Keratinocyte (primary cell): ENCODE measurements around the gene BMPER. TPM values are rescaled to one million over a fixed set of nuclear protein-coding genes. Genes with fewer than 3 reads are reported as not detected.

ENCODE experiments used
- DNase-seq: peaks from one replicate; pipeline ENCODE4 v3.0.0-alpha.2; 2011; ENCODE audit warnings: low read depth, missing footprints, low spot score
- FAIRE-seq: peaks from 2 replicates; lab custom pipeline; 2011; peaks lifted over from hg19 to GRCh38; lab: Jason Lieb, UNC
- H2AFZ ChIP-seq: 2 replicates; pipeline ENCODE4 v1.6.0; 2012; ENCODE audit warnings: low read length, control low read depth, inconsistent platforms; ENCODE audit not compliant: control insufficient read depth
- H3K27ac ChIP-seq: 2 replicates; pipeline ENCODE4 v1.5.1; 2011; ENCODE audit warnings: low read length; ENCODE audit not compliant: control insufficient read depth, insufficient read depth
- H3K27me3 ChIP-seq: 3 replicates; pipeline ENCODE4 v1.6.0; 2011; ENCODE audit warnings: low read length; ENCODE audit not compliant: control insufficient read depth, insufficient read depth; ENCODE audit errors: extremely low read depth
- H3K36me3 ChIP-seq, 2 experiments: 2 replicates in 1 of 2; 3 replicates in 1 of 2; pipeline ENCODE4 v1.5.1; 2011; ENCODE audit warnings: low read length in 2 of 2, mild to moderate bottlenecking in 1 of 2; ENCODE audit not compliant: control insufficient read depth in 2 of 2, insufficient read depth in 2 of 2; ENCODE audit errors: extremely low read depth in 1 of 2
- H3K4me1 ChIP-seq: 3 replicates; pipeline ENCODE4 v1.5.1; 2011; ENCODE audit warnings: low read length; ENCODE audit not compliant: control insufficient read depth, insufficient read depth; ENCODE audit errors: extremely low read depth
- H3K4me2 ChIP-seq: 3 replicates; pipeline ENCODE4 v1.6.0; 2011; ENCODE audit warnings: low read depth, low read length; ENCODE audit not compliant: control insufficient read depth, insufficient read depth; ENCODE audit errors: extremely low read depth
- H3K4me3 ChIP-seq, 3 experiments: fragments of 200-600 bp in 1 of 3; sonication (generic) in 1 of 3; 2 replicates in 2 of 3; 3 replicates in 1 of 3; pipeline ENCODE4 v1.5.1; 2011 to 2016; ENCODE audit warnings: low read length in 3 of 3, mild to moderate bottlenecking in 3 of 3, control low read depth in 2 of 3, inconsistent platforms in 1 of 3, low read depth in 1 of 3, mixed read lengths in 1 of 3, mixed run types in 1 of 3, moderate library complexity in 1 of 3; ENCODE audit not compliant: control insufficient read depth in 2 of 3, insufficient read depth in 2 of 3; ENCODE audit errors: extremely low read depth in 1 of 3
- H3K79me2 ChIP-seq: 2 replicates; pipeline ENCODE4 v1.6.0; 2012; ENCODE audit warnings: low read length; ENCODE audit not compliant: control insufficient read depth, insufficient read depth
- H3K9ac ChIP-seq: 3 replicates; pipeline ENCODE4 v1.6.0; 2011; ENCODE audit warnings: low read length; ENCODE audit not compliant: control insufficient read depth, insufficient read depth; ENCODE audit errors: extremely low read depth
- H3K9me1 ChIP-seq: 3 replicates; pipeline ENCODE4 v1.6.0; 2011; ENCODE audit warnings: low read length; ENCODE audit not compliant: control insufficient read depth, insufficient read depth; ENCODE audit errors: extremely low read depth
- H3K9me3 ChIP-seq: 2 replicates; pipeline ENCODE4 v1.5.1; 2012; ENCODE audit warnings: low read depth, low read length; ENCODE audit not compliant: control insufficient read depth
- H4K20me1 ChIP-seq: 3 replicates; pipeline ENCODE4 v1.6.0; 2011; ENCODE audit warnings: low read length; ENCODE audit not compliant: control insufficient read depth, insufficient read depth; ENCODE audit errors: extremely low read depth
- CTCF ChIP-seq, 3 experiments: IDR thresholded peaks in 1 of 3; conservative IDR thresholded peaks in 1 of 3; optimal IDR thresholded peaks in 1 of 3; 2 replicates in 2 of 3; 3 replicates in 1 of 3; pipeline versions ENCODE3 to v1.5.1; 2011; ENCODE audit warnings: low read length in 3 of 3, mild to moderate bottlenecking in 3 of 3, moderate library complexity in 2 of 3, control low read depth in 1 of 3, inconsistent platforms in 1 of 3; ENCODE audit not compliant: insufficient read depth in 2 of 3; ENCODE audit errors: extremely low read depth in 1 of 3
- EZH2 ChIP-seq: IDR thresholded peaks from one replicate; pipeline ENCODE4 v1.6.1; 2012; ENCODE audit warnings: inconsistent platforms, mild to moderate bottlenecking, low read length, moderate library complexity
- dilution Hi-C: fragments of 300-500 bp; cut with MboI; formaldehyde crosslinking; loops from one replicate; pipeline ENCODE4 v1.7.0; 2020; ENCODE audit warnings: low sequenced_read_pairs; ENCODE audit not compliant: extremely low pct_ligation_motif_present
- polyA plus RNA-seq, 5 experiments: library from polyadenylated mRNA; depleted of rRNA in 3 of 5; stranded (reverse) in 3 of 5; stranded (forward) in 1 of 5; unstranded in 1 of 5; fragments of >200 nt; gene quantifications; 1 replicate in 1 of 5; 2 replicates in 3 of 5; 3 replicates in 1 of 5; pipeline versions ENCODE4 v1.2.1 to v1.2.3, GENCODE V29; 2011 to 2012; ENCODE audit warnings: missing spikeins in 2 of 5, low read depth in 1 of 5, low replicate concordance in 1 of 5

The BMPER gene
- polyA plus RNA-seq, 1 donor (not counting 4 experiments of a cell fraction or from before 2014, with no cell fraction given): 0.67 TPM

- H3K4me3 ChIP-seq: no peak overlapping the region
- H3K4me1 ChIP-seq: peaks cover 5% of the 10 kb centered on the region
- no peak overlapping the region for H3K4me2 ChIP-seq
- dilution Hi-C loops: no loop called here
- FAIRE-seq: no peak
- H3K9me3 ChIP-seq: no peaks in the 10 kb centered on the region
- no peak overlapping the region for H3K9ac ChIP-seq
- no peaks in the 10 kb centered on the region for H3K79me2 ChIP-seq
- H4K20me1 ChIP-seq: no peaks in the 10 kb centered on the region
- H3K9me1 ChIP-seq: no peaks in the 10 kb centered on the region
- TF ChIP-seq CTCF (optimal IDR thresholded peaks at IDR 0.05 in 1 of 3, IDR thresholded peaks at IDR 0.05 in 1 of 3, conservative IDR thresholded peaks at IDR 0.05 in 1 of 3; ENCODE audit: extremely low read depth in 1 of 3, insufficient read depth in 2 of 3, low read length in 3 of 3) (no peak), EZH2 (no peak)
- H3K27ac ChIP-seq: no peak overlapping the region
- peaks cover 4% of the 10 kb centered on the region for H3K27me3 ChIP-seq
- no peaks in the 10 kb centered on the region for H3K36me3 ChIP-seq
- no peak for DNase-seq
- no peak overlapping the region for H2AFZ ChIP-seq
Measured at GRCh38 chr7:33907625-33908024, 2.3 kb downstream of the BMPER start.

- Histone ChIP-seq H3K27ac (no peak overlapping the region), H3K4me1 (no peaks in the 10 kb centered on the region), H4K20me1 (no peaks in the 10 kb centered on the region), H3K9ac (no peak overlapping the region), H3K9me1 (no peaks in the 10 kb centered on the region), H3K27me3 (peaks cover 4% of the 10 kb centered on the region), H2AFZ (no peak overlapping the region), H3K4me3 (no peak overlapping the region), H3K4me2 (no peak overlapping the region), H3K36me3 (no peaks in the 10 kb centered on the region), H3K9me3 (no peaks in the 10 kb centered on the region), H3K79me2 (no peaks in the 10 kb centered on the region)
- DNase-seq (no peak), FAIRE-seq (no peak)
- dilution Hi-C loops: no loop called here
- TF ChIP-seq CTCF (optimal IDR thresholded peaks at IDR 0.05 in 1 of 3, IDR thresholded peaks at IDR 0.05 in 1 of 3, conservative IDR thresholded peaks at IDR 0.05 in 1 of 3; ENCODE audit: extremely low read depth in 1 of 3, insufficient read depth in 2 of 3, low read length in 3 of 3): no peak
- no peak for TF ChIP-seq EZH2
Measured at GRCh38 chr7:33909318-33909717, 4.0 kb downstream of the BMPER start.
